Medulla oblongata (tissue), 1 donor: ENCODE measurements around the gene TMEM255B.

Experiments used
- DNase-seq: peaks from one replicate; pipeline ENCODE4 v3.0.0-alpha.2; 2015; ENCODE audit errors: extremely low spot score

TMEM255B gene

DNA sequence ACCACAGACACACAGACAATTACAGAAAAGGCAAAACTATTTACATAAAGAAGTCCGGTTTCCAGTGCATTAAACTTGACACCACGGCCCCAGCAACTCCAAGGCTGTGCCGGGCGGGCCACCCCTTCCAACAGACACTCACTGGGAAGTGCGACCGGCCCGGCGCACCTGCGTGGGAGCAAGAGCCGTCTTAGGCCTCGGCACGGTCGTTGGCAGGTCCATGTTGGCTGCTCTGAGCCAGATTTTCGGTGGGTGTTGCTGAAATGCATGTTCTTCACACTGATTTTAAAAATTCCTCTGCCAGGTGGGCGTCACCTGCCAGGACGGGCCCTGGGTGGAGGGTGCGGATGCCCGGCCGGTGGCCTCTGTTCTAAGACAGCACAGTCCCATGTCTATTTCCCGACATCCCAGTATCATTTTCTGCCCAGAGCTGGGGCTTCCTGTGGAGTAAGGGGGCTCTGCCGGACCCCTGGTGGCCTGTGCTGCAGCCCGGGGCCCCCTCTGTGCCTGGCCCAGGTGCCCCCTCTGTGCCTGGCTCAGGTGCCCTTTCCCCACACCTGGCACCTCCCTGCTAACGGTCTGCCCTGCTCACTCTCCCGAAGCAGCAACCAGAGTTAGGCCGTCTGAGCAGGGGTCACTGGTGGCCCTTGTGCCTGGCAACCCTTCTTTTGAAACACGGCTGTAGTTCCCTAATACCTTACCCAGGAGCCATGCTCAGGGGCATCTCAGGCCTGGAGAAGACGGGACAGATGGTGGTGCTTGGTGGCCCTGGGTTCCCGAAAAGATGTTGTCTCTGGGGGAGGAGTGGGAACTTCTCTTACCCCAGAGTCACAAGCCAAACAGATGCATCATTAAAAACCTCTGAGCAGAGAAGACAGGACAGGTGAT, 9.2 kb downstream of the TMEM255B start:
- no peak for DNase-seq

GRCh38 chr13:113769106-113769505, 10.1 kb downstream of the TMEM255B start:
- no peak for DNase-seq

DNA sequence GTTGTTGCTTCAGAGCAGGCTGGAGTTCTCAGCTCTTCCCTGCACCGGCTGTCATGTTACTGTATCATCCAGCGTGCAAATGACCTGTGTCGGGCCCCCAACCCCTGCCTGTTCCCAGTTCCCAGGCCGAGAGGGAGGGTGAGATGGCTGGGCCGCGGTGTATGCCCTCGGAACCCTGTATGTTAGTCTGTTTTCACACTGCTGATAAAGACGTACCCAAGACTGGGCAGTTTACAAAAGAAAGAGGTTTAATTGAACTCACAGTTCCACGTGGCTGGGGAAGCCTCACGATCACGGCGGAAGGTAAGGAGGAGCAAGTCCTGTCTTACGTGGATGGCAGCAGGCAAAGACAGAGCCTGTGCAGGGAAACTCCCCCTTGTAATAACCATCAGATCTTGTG, 10.9 kb downstream of the TMEM255B start:
- no peak for DNase-seq

DNA sequence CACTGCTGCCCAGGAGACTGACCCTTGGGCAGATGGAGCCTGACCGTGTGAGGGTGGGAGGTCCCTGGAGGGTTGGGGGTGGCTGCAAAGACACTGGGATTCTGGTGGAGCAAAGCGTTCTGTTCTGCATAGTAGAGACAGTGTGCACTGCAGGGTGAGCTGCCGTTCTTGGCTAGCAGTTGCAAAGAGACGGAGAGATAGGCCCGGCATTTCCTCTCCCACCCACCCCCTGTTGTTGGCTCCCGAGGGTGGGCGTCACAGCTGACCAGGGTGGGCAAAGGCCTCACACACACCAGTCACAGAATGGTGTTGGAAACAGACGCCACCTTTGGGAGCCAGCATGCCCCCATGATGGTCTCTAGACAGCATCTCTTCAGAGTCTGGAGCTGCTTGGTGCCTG, 11.4 kb downstream of the TMEM255B start:
- DNase-seq: no peak

- DNase-seq: no peak
These were observed 11.9 kb downstream of the TMEM255B start for GRCh38 chr13:113770937-113771336.

DNA sequence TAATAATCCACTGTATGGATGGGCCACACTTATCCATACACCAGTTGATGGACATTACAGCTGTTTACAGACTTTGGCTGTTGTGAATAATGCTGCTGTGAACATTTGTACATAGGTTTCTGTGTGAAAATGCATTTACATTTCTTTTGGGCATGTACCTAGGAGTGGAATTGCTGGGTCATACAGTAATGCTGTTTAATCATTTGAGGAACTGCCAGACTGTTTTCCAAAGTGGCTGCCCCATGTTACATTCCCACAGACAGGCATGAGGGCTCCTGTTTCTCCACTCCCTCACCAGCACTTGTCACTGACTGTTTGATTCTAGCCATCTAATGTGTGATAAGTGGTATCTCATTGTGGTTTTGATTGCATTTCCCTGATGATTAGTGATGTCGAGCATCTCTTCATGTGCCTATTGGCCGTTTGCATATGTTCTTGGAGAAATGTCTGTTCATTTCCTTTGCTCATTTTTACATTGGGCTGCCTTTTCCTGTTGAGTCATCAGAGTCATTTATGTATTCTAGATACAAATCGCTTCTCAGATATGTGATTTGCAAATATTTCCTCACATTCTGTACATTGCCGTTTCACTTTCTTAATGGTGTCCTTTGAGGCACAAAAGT, 12.8 kb downstream of the TMEM255B start:
- DNase-seq: no peak

- no peak for DNase-seq
These were observed 15.4 kb downstream of the TMEM255B start for GRCh38 chr13:113774177-113775107.

GRCh38 chr13:113775451-113776145, 16.6 kb downstream of the TMEM255B start:
- no peak for DNase-seq

DNA sequence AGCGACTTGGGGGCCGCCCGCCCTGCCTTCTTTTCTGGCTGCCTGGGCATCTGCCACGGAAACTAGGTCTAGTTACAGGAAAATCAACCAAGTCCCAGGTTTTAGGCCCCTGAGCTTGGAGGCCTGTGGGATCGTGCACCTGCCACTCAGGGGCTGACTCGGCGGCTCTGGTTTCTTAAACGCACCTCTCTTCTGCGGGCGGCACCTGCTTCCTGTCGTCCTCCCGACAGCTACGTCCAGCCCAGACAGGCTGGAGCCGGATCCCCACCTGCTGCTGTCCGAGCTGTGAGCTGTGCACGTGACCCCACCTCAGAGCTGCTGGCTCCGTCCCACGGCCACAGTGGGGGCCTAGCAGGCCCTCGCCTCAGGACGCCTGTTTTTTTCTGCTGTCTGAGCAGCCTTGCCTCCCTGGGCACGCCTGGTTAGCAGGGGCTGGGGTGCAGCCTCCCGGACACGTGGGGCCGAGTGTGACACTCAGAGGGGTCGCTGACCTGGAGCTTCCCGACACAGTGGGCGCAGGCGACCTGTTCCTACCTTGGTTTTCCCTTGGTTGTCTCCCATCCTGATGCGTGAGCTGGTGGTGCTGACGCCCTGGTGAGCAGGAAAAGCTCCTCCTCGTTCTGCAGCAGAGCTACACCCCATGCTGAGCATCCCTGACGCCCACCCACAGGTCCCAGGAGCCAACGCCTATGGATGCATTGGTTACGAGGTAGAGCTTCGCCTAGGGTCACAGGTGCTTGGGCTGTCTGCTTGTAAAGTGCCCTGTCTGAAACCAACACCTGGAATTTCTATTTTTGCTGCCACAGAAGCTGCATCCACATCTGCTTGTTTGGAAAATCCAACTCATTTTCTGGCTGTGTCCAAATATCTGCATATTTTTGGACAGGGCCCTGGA, 17.5 kb downstream of the TMEM255B start:
- no peak for DNase-seq

DNA sequence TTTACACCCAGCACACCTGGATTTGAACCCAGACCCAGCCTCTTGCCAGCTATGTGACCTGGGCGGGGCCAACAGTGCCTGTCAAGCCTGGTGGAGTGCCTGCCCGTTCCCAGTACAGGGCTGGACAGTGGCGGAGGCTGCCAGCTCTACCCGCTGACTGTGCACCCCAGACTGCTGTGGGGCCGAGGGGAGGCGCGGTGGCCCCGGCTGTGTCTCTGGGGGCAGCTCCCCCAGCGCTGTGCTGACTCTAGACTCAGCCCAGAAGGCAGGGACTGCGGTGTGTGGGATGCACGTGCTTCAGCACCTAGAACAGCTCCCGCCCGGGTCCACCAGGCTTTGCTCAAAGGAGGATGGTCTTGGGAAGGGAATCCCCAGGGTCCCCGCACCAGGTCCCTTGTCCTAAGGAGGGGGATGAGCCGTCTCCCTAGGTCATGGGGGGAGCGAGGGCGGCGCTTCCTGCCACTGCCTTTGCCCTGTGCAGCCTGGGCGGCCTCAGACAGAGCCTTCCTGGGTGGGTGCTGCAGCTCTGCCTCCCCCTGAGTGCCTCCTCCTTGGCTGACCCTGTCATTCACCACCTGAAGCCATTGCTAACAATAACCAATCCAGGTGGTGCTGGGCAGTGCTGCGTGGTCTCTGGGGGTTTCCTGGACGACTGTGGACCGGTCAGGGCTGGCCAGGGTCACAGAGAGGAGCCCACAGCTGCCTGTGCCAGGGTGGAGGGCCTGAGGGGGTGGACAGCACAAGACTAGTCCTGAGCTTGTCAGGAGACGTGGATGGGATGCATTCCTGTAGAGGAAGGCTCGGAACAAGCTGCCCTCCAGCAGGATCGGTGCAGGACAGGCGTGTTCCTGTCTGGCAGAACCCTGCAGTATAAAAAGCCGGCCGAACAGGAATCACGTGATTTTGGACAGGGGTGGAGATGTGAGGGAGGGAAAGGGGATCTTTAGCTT, 18.6 kb downstream of the TMEM255B start:
- DNase-seq: no peak

- DNase-seq: no peak
These were observed 22.5 kb downstream of the TMEM255B start for GRCh38 chr13:113781571-113781970.

DNA sequence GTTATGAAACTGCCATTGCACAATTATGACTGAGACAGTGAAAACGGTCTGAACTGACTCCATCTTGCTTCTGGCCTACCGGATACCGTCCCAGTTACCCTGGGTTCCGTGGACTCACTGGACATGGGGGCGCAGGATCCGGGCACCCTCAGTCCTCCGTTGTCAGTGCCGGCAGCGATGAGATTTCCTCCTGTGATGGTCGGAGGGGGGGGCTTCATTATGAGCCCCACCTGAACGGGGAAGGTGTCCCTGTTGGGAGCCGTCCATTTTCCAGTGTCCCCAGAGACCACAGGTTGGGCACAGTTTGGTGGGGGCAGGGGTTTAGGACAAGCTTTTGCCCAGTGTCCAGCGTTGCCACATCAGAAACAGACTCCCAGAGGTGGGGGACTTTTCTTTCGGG, 23.4 kb downstream of the TMEM255B start:
- DNase-seq: no peak

- DNase-seq: no peak
These were observed 24.3 kb downstream of the TMEM255B start for GRCh38 chr13:113783200-113783881.

DNA sequence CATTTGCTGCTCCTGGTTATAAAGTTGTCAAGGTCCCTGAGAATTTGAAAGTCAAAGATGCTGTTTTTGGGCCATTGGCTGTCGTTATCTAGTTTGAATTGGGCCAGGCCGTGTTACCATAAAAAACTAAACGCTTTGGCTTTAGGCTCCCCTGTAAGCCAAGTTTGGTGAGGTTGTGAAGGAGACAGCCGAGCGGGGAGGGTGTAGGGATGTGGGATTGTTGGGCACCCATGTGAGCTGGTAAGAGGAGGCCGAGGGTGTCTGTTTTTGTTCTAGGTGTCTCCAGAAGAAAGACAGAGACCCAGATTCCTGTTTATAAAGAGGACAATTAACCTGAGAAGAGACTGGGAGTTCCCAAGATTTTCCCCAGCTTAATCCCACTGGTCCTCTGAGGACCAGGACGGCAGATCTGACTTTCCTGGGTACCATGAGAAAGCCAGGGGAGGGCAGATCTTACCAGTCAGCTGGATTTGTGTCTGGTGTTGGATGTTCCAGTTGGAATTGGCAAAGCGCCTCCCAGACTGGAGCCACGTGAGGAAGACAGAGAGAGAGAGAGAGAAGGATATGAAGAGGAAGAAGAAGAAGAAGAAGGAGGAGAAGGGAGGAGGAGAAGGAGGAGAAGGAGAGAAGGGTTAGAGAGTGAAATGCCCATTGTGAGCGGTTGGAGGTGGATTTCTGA, 25.1 kb downstream of the TMEM255B start:
- DNase-seq: no peak

- DNase-seq: no peak
These were observed 25.6 kb downstream of the TMEM255B start for GRCh38 chr13:113784645-113785024.

DNA sequence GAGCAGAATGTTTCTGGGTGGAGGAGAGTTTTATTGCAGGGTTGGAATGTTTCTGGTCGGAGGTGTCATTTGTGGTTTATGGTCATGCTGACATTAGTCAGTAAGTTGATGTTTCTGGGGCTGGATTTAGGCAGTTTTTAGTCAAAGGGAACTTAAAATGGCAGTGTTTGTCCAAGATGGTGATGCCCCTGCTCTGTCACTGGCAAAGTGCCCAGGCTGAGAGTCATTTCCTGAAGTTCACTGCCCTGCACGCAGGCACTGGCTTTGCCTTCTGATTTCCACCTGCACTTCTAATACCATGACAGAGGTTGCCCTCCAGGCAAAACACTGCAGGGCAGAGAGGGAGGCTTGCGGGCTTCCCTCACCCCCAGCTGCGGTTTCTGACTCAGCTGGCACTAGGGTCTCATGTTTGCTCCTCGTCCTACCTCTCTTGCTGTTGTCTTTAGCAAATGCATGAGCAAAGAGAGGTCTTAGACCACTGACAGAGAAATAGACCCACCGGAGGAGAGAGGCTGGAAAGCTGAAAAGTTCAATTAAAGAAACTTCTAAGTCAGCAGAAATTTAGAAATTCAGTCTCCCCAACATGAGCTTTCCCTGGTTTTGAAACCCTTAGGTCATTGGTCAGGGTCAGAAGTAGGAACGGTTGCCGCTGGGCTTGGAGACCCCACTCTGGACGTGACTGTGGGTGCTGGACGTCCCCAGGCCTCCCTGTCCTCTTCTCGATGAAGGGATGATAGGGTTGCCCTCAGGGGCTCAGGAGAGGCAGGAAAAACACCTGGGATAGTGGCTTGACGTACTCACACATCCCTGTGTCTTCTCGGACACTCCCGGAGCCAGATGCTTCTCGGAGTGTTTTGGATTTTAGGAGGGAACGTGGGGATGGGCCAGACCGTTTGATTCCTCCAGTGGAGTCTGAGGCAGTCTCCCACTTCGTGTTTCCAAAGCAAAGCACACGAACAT, 26.3 kb downstream of the TMEM255B start:
- no peak for DNase-seq

GRCh38 chr13:113786262-113786841, 27.3 kb downstream of the TMEM255B start:
- DNase-seq: no peak
